Upper lobe of left lung (tissue), 4 donors: ENCODE results near the gene RASEF.

Experiments
- CTCF ChIP-seq, 6 experiments: fragments of 450-650 bp in 4 of 6; fragments of 200-600 bp in 2 of 6; sonication (generic) in 2 of 6; IDR thresholded peaks; one replicate each; pipeline ENCODE4 v1.5.1; 2016 to 2019; ENCODE audit warnings: antibody characterized with exemption in 6 of 6
- EP300 ChIP-seq, 4 donors: sonication (generic); formaldehyde crosslinking; IDR thresholded peaks; one replicate each; pipeline ENCODE4 v1.5.1; 2017; ENCODE audit warnings: antibody characterized with exemption in 4 of 4, control low read depth in 2 of 4

GRCh38 chr9:83015897-83016296 is 47.0 kb downstream of the RASEF start:
- no peak for TF ChIP-seq EP300 (IDR thresholded peaks at IDR 0.05)
- TF ChIP-seq CTCF (IDR thresholded peaks at IDR 0.05): no peak
